MG63 (cell line): ENCODE data around the gene HTD2. TPM values are rescaled to one million over a fixed set of nuclear protein-coding genes. Genes with fewer than 3 reads are reported as not detected.

Source experiments
- DNase-seq: peaks from one replicate; pipeline ENCODE4 v3.0.0-alpha.2; 2020
- H3K27me3 ChIP-seq: fragments of 250-450 bp; sonication (Bioruptor Pico); 2 replicates; pipeline ENCODE4 v1.5.1; 2020; ENCODE audit warnings: mild to moderate bottlenecking, moderate library complexity
- H3K36me3 ChIP-seq: fragments of 250-450 bp; sonication (Bioruptor Pico); 2 replicates; pipeline ENCODE4 v1.5.1; 2020; ENCODE audit warnings: mild to moderate bottlenecking, moderate library complexity
- H3K4me3 ChIP-seq: fragments of 250-450 bp; sonication (Bioruptor Pico); 2 replicates; pipeline ENCODE4 v1.5.1; 2020; ENCODE audit warnings: mild to moderate bottlenecking, moderate library complexity
- H3K9me3 ChIP-seq: fragments of 250-450 bp; sonication (Bioruptor Pico); 2 replicates; pipeline ENCODE4 v1.5.1; 2020; ENCODE audit warnings: mild to moderate bottlenecking, moderate library complexity
- total RNA-seq: library from RNA; depleted of rRNA; stranded (reverse); fragments of >200 nt; shearing (Covaris generic); gene quantifications from 2 replicates; pipeline ENCODE4 v1.2.3, GENCODE V29; 2014; ENCODE audit warnings: low replicate concordance; rRNA removed

HTD2 gene
- total RNA-seq, 1 experiment from 2014 or later = 3.6 TPM

- no peak for DNase-seq
- Histone ChIP-seq H3K9me3 (no peaks in the 10 kb centered on the region), H3K36me3 (no peaks in the 10 kb centered on the region), H3K27me3 (no peaks in the 10 kb centered on the region), H3K4me3 (no peak overlapping the region)
Observed at GRCh38 chr3:58359621-58360020, 53.3 kb downstream of the HTD2 start.

GRCh38 chr3:58361866-58362265, 55.5 kb downstream of the HTD2 start:
- DNase-seq = no peak
- no peaks in the 10 kb centered on the region for H3K36me3 ChIP-seq
- no peak overlapping the region for H3K4me3 ChIP-seq
- H3K27me3 ChIP-seq = no peaks in the 10 kb centered on the region
- H3K9me3 ChIP-seq = no peaks in the 10 kb centered on the region

- Histone ChIP-seq H3K27me3 (no peaks in the 10 kb centered on the region), H3K36me3 (no peaks in the 10 kb centered on the region), H3K9me3 (no peaks in the 10 kb centered on the region), H3K4me3 (no peak overlapping the region)
- no peak for DNase-seq
Observed at GRCh38 chr3:58366699-58367098, 60.4 kb downstream of the HTD2 start.

- Histone ChIP-seq H3K27me3 (no peaks in the 10 kb centered on the region), H3K9me3 (no peaks in the 10 kb centered on the region), H3K36me3 (no peaks in the 10 kb centered on the region), H3K4me3 (no peak overlapping the region)
- no peak for DNase-seq
Observed at GRCh38 chr3:58369038-58369437, 62.7 kb downstream of the HTD2 start.

Other genes with a start within 250 kb of the HTD2 start
- not detected in 2 replicates for gene DNASE1L3, start 95.5 kb upstream of the HTD2 start, total RNA-seq
- 1.9 and 2.1 TPM in 2 replicates for gene ABHD6, start 68.7 kb upstream of the HTD2 start, total RNA-seq
- gene RPP14, start 275 bp upstream of the HTD2 start, total RNA-seq = 6.2 and 16.3 TPM in 2 replicates
- 25.7 and 34.8 TPM in 2 replicates for gene PXK, start 26.4 kb downstream of the HTD2 start, total RNA-seq
- 106 and 142 TPM in 2 replicates for gene PDHB, start 127.3 kb downstream of the HTD2 start, total RNA-seq
- 5.1 and 13.4 TPM in 2 replicates for gene KCTD6, start 185.6 kb downstream of the HTD2 start, total RNA-seq
- gene ACOX2, start 230.7 kb downstream of the HTD2 start, total RNA-seq = 18.7 and 23.4 TPM in 2 replicates